Kidney epithelial cell (primary cell): ENCODE results near the gene NFATC2. TPM values are rescaled to one million over a fixed set of nuclear protein-coding genes. Genes with fewer than 3 reads are reported as not detected.

Source experiments
- DNase-seq: peaks from one replicate; pipeline ENCODE4 v3.0.0-alpha.2; 2010; ENCODE audit warnings: low read depth
- H3K27me3 ChIP-seq: 2 replicates; pipeline ENCODE4 v1.6.0; 2011; ENCODE audit warnings: low read length; ENCODE audit not compliant: control insufficient read depth, insufficient read depth
- H3K36me3 ChIP-seq: 2 replicates; pipeline ENCODE4 v1.5.1; 2011; ENCODE audit warnings: low read length; ENCODE audit not compliant: control insufficient read depth, insufficient read depth
- H3K4me3 ChIP-seq: 2 replicates; pipeline ENCODE4 v1.5.1; 2011; ENCODE audit warnings: low read depth, mild to moderate bottlenecking, control low read depth, low read length
- total RNA-seq: library from RNA; depleted of rRNA; stranded (reverse); fragments of >200 nt; gene quantifications from 2 replicates; pipeline ENCODE4 v1.2.3, GENCODE V29; 2015
- TF ChIP-seq, protein P1 (sequence below): IDR thresholded peaks from 2 replicates; pipeline ENCODE4 v1.5.1; 2011; ENCODE audit warnings: mild to moderate bottlenecking, moderate library complexity, low read length, control low read depth, inconsistent platforms; ENCODE audit not compliant: insufficient read depth, poor library complexity, severe bottlenecking

NFATC2 gene
- total RNA-seq, 1 donor from 2014 or later: 2.9 TPM

DNA sequence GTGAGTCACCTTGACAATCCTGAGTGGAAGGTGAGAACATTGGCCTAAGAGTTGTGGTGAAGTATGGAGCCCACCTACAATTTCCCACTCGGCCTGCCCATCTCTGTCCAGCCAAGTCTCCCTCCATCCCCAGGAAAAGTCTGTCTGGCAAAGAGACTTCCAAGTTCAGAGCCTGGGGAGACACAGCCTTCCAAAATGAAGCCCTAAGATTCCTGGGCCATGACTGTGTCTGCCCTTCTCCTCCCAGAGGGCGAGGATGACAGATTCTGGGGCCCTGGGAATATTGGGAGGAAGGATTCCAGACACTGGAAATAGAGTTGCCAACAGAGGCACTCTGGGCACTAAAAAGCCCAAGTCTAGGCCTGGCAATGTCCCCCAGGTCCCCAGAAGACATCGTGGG lies 176.8 kb downstream of the NFATC2 start:
- DNase-seq: no peak

DNA sequence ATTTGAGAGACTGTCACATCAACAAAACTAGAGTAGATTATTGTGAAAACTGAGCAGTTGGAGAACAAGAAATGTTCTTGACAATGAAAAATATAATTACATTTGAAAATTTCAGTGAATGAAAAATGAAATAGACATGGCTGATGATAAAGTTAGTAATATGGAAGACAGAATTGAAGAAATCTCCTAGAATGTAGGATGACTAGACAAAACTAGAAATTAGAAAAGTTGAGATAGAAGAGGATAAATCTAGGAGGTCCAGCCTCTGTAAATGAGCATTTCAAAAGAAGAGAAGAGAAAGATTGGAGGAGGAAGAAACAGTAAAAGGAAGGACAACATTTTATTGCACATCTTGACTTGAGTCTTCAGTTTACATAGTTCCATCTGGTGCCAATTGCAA lies 178.7 kb downstream of the NFATC2 start:
- Histone ChIP-seq H3K4me3 (no peak overlapping the region), H3K27me3 (no peaks in the 10 kb centered on the region), H3K36me3 (no peaks in the 10 kb centered on the region)
- no peak for DNase-seq
- TF ChIP-seq, protein P1, sequence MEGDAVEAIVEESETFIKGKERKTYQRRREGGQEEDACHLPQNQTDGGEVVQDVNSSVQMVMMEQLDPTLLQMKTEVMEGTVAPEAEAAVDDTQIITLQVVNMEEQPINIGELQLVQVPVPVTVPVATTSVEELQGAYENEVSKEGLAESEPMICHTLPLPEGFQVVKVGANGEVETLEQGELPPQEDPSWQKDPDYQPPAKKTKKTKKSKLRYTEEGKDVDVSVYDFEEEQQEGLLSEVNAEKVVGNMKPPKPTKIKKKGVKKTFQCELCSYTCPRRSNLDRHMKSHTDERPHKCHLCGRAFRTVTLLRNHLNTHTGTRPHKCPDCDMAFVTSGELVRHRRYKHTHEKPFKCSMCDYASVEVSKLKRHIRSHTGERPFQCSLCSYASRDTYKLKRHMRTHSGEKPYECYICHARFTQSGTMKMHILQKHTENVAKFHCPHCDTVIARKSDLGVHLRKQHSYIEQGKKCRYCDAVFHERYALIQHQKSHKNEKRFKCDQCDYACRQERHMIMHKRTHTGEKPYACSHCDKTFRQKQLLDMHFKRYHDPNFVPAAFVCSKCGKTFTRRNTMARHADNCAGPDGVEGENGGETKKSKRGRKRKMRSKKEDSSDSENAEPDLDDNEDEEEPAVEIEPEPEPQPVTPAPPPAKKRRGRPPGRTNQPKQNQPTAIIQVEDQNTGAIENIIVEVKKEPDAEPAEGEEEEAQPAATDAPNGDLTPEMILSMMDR: no peak

More for the DNA sequence above, 176.8 kb downstream of the NFATC2 start:
- H3K36me3 ChIP-seq: no peaks in the 10 kb centered on the region
- H3K4me3 ChIP-seq: no peak overlapping the region
- TF ChIP-seq, protein P1: no peak
- H3K27me3 ChIP-seq: no peaks in the 10 kb centered on the region

DNA sequence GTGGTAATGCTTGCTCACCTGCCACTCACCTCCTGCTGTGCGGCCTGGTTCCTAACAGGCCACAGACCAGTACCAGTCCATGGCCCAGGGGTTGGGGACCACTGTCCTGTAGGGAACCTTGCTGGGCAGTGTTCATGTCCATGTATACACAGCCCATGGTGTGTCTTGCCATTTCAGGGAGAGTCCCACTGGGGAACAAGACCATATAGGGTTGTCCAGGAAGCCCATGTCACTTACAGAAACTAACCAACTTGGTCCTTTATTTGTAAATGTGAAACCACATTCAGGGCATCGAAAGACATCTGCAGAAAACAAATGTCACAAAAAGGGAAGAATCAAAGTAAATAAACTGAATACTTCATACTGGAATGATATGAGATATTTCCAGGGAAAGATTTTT lies 179.1 kb downstream of the NFATC2 start:
- TF ChIP-seq, protein P1: no peak
- DNase-seq: no peak
- no peak overlapping the region for H3K4me3 ChIP-seq
- H3K27me3 ChIP-seq: no peaks in the 10 kb centered on the region
- no peaks in the 10 kb centered on the region for H3K36me3 ChIP-seq

DNA sequence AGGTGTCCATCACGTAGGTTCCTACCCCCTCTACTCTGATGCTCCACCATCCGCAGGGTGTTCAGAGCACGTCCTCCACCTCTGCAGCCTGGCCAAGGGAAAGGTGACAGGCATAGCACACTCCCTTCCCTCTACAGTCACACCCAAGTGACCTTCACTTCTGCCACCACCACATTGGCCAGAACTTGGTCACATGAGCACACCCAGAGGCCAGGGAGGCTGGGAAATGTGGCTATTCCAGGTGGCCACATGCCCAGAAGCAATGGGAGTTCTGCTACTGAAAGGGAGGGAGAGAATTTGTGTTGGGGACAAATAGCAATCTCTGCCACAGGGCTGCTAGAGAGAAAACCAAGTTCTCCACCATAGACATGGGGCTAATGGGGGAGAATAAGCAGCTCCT lies 180.3 kb downstream of the NFATC2 start:
- Histone ChIP-seq H3K36me3 (no peaks in the 10 kb centered on the region), H3K4me3 (no peak overlapping the region), H3K27me3 (no peaks in the 10 kb centered on the region)
- TF ChIP-seq, protein P1: no peak
- DNase-seq: no peak

DNA sequence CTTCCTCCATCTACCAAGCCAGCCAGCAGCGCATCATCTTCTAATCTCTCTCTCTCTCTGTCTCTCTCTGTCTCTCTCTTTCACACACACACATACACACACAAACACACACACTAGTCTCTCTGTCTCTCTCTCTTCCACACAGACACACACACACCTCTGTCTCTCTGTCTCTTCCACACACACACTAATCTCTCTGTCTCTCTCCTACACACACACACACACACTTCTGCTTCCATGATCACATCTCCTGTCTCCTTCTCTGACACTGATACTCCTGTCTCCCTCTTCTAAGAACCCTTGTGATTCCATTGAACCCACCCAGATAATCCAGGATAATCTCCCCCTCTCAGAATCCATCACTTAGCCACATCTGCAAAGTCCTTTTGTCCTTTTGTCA lies 181.3 kb downstream of the NFATC2 start:
- Histone ChIP-seq H3K27me3 (no peaks in the 10 kb centered on the region), H3K36me3 (no peaks in the 10 kb centered on the region), H3K4me3 (no peak overlapping the region)
- TF ChIP-seq, protein P1: no peak
- no peak for DNase-seq

DNA sequence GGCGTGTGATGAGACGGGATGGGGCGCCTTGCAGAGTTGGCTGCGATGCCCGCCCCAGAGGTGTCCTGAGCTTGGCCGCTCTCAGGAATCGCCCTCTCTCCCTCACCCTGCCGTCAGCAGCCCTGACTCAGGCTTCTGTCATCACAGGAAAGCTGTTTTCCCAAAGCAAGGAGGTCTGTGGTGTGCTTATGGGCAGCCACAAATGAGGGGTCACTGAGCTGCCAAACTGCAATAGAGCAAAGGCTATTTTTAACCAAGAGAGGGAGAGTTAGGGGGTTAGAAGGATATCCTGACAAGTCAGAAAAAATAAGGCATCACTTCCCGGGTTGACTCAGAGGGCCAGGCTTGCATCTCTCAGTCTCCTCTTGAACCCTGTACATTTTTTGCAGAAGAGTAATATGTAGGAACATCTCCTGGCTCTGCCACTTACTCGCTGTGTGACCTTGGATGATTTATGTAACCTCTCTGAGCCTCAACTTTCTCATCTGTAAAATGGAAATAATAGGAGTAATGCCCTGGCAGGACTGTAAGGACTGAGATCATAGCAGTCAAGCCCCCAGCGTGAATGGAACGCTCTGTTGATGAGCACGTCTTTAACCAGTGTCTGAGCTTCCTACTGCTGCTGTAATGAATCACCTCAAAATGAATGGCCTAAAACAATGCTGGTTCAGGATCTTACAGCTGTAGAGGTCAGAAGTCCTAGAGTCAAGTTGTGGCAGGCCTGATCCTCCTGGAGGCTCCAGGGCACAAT lies 181.9 kb downstream of the NFATC2 start:
- TF ChIP-seq, protein P1: no peak
- DNase-seq: peak; percentile 97
- H3K36me3 ChIP-seq: no peaks in the 10 kb centered on the region
- no peak overlapping the region for H3K4me3 ChIP-seq
- no peaks in the 10 kb centered on the region for H3K27me3 ChIP-seq
